Stimulated activated CD4-positive, alpha-beta T cell treated with anti-CD3 and anti-CD28 coated beads, Interleukin-2, amount 100 ng/mL, for 24 hours (primary cell): Measurements from ENCODE around the gene KRTAP10-2.
"Not testable (repeated sequence)": the region's sequence is repeated elsewhere in the genome, so short reads cannot be mapped to it uniquely, and the experiment has no call there.

Source experiments
- DNase-seq, 2 donors: peaks; one replicate each; pipeline ENCODE4 v3.0.0-alpha.2; 2020

Gene KRTAP10-2

GRCh38 chr21:44551340-44551961 is at the start of gene KRTAP10-2:
TSS of gene KRTAP10-2 (minus strand) at chr21:44551505. CDS start at chr21:44551458, 47 bp downstream.
- no peak for DNase-seq

GRCh38 chr21:44601091-44601490 is 49.8 kb upstream of the KRTAP10-2 start:
- DNase-seq, result not testable (repeated sequence)

- not testable (repeated sequence) for DNase-seq
Observed at GRCh38 chr21:44600118-44600978, 49.0 kb upstream of the KRTAP10-2 start, which contains the start of gene KRTAP10-7. TSS of gene KRTAP10-7 (plus strand) at chr21:44600597. CDS start at chr21:44600622, 25 bp downstream.

- no peak for DNase-seq
Observed at GRCh38 chr21:44599264-44600029, 48.1 kb upstream of the KRTAP10-2 start.

- no peak for DNase-seq
Observed at GRCh38 chr21:44598061-44598460, 46.8 kb upstream of the KRTAP10-2 start.

- DNase-seq, result no peak
Observed at GRCh38 chr21:44596068-44596725, 44.9 kb upstream of the KRTAP10-2 start.

- DNase-seq, result no peak
Observed at GRCh38 chr21:44595524-44595923, 44.2 kb upstream of the KRTAP10-2 start.

- DNase-seq, result no peak
Observed at GRCh38 chr21:44594406-44594916, 43.2 kb upstream of the KRTAP10-2 start.

GRCh38 chr21:44593598-44594405 is 42.5 kb upstream of the KRTAP10-2 start:
- DNase-seq, result no peak

- DNase-seq, result no peak
Observed at GRCh38 chr21:44592446-44593311, 41.4 kb upstream of the KRTAP10-2 start, which contains the start of gene KRTAP10-6. TSS of gene KRTAP10-6 (minus strand) at chr21:44592505. CDS start at chr21:44592484, 21 bp downstream.

GRCh38 chr21:44591801-44592130 is 40.5 kb upstream of the KRTAP10-2 start:
- not testable (repeated sequence) for DNase-seq

GRCh38 chr21:44590897-44591800 is 39.8 kb upstream of the KRTAP10-2 start:
- not testable (repeated sequence) for DNase-seq

GRCh38 chr21:44590311-44590721 is 39.0 kb upstream of the KRTAP10-2 start:
- no peak for DNase-seq

- DNase-seq, result peak in 1 of 2 donors; percentile 13
Observed at GRCh38 chr21:44589586-44590305, 38.4 kb upstream of the KRTAP10-2 start.

- no peak for DNase-seq
Observed at GRCh38 chr21:44589094-44589493, 37.8 kb upstream of the KRTAP10-2 start.

- no peak for DNase-seq
Observed at GRCh38 chr21:44585892-44586291, 34.6 kb upstream of the KRTAP10-2 start.

- DNase-seq, result peak; percentile 15 to 36
Observed at GRCh38 chr21:44583800-44584147, 32.5 kb upstream of the KRTAP10-2 start.

- DNase-seq, result no peak
Observed at GRCh38 chr21:44583089-44583799, 31.9 kb upstream of the KRTAP10-2 start.
